ENCODE results near the gene RYR2. TPM values are rescaled to one million over a fixed set of nuclear protein-coding genes. Genes with fewer than 3 reads are reported as not detected.
"Not testable (repeated sequence)": the region's sequence is repeated elsewhere in the genome, so short reads cannot be mapped to it uniquely, and the experiment has no call there.

Gene RYR2
- total RNA-seq, 2 experiments from 2014 or later: 0.08 to 0.13 TPM

DNA sequence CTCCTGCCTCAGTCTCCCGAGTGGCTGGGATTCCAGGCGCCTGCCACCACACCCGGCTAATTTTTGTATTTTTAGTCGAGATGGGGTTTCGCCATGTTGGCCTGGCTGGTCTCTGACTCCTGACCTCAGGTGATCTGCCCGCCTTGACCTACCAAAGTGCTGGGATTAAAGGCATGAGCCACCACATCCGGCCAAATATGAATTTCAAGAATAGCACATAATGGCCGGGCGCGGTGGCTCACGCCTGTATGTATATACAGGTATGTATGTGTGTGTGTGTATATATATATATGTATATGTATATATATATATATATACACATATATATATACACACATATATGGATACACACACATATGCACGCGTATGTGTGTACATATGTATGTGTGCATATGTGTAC is 753.6 kb downstream of the RYR2 start:
- ChIA-PET CTCF (no interaction called here), POLR2A (no interaction called here)

DNA sequence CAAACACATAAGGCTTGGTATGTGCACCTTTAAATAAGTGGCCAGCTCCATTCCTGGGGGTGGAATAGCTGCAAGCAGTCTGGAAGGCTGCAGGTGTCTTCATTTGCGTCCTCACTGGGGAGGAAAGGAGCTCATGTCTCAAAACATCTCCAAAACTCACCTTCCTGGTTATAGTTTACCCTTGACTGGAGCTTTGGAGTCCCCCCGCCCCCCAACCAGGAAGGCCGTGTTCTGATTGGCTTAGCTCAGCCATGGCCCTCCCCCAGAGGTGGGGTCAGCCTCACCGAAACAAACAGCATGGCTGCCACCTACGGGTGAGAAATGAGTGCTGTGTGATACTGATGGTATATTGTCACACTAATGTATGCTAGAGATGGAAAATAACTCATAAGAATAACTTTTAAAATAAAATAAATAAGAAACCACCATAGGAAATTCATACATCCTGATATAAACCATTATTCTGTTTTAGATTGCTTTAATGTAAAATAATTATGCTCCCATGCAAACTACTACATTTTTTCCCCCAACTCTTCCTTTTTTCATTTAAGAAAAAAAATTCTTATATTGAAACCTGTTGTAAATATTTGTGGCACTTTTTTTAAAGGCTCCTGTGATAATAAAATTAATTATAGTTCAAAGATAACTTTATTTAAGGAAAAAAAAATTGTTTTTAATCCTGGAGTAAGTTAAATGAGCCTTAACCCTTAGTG is 757.9 kb downstream of the RYR2 start:
- ChIA-PET POLR2A (no interaction called here), CTCF (no interaction called here)

DNA sequence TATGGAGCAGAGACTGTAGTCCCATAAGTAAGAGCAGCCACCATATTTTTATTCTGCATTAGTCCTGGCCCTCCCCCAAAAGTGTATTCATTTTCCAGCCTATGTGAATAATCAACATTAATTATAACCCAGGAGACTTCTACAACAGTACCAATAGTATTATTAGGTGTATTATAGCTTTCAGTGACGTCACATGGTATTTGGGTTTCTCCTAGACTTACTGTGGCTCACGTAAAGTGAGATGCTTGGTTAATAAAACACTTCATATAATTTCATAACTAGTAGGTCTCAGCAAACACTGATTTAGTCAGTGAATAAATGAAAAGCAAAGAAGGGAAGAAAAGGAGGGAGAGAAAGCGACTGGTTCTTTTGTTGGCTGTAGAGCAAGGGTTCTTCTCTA is 762.5 kb downstream of the RYR2 start:
- ChIA-PET CTCF (no interaction called here), POLR2A (no interaction called here)

DNA sequence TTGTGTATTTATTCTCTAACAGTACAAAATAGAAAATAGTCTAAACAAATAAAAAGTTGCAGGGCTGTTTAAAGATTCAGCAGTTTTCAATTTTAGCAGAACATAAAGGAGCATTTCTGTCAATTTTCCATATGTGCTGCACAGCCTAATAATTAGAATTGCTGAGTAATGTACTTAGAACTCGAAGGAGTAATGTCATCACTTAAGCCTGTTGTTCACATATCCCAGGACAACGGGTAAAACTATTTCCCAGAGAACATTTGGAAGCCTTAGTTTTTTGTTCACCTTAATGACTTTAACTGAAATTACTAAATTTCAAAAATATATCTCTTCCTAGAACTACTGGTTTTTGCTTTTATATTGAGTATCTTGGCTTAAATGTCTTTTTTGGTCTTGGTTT is 767.1 kb downstream of the RYR2 start:
- POLR2A ChIA-PET: no interaction called here
- CTCF ChIA-PET: no interaction called here

DNA sequence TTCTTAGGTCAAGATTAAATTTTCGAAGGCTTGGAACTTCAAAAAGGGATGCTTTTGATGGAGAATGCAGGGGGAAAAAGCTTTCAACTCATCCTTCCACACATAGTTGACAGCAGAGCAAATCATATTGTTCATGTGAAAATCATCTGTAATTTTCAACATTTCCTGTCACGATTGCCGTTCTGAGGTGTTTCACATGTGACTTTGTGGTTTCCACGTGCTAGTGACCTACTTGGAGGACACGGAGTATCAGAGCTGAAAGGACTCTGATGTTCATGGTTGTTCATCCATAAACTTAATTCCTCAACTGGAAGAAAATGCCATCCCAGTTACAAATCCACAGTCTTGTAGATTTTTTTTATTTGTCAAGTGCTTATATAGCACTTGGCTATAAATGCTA is 769.6 kb downstream of the RYR2 start:
- POLR2A ChIA-PET: no interaction called here

DNA sequence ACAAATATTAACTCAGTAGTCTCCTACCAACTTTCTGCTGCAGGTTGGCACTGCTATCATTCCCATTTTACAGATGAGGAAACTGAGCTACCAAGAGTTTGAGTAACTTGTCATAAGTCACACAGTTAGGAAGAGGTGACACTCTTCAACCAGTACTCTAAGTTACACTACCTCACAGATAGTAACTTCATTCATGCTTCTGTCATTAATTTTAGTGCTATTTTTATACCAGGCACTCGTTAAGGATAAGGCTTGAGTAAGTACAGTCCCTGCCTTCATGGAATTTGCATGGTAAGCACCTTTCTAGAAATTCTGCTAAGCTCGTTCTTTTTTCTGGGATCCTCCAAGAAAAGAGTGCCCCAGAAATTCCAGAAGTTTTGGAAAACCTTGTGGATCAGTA is 770.1 kb downstream of the RYR2 start:
- ChIA-PET CTCF (no interaction called here), POLR2A (no interaction called here)

More for the DNA sequence above, 769.6 kb downstream of the RYR2 start:
- CTCF ChIA-PET: no interaction called here

DNA sequence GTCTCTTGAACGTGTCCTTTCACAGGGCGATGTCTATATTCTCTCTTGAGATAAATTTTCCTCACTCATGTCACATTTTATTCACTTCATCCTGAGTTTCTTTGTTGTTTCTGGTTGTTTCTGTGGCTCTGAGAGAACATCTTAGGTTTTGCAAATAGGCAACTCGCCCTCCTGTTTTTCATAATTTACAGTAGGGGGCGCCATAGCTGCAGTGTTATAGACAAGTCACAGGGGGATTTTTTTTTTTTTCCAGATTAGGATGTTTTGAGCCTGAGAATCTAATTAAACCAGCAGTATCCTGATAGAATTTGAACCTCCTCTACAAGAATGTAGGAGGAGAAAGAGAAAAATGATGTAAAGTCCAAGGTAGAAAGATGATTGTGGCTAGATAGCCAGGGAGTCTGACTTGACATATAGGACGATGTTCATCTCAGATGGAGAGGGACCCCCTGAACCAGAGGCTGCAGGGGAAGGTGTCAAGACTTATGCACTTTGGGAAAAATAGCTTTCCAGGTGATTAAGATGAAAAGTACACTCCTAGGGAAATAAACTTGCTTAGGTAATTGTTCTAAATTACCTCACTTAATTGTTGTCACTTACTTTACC is 772.4 kb downstream of the RYR2 start:
- CTCF ChIA-PET: no interaction called here
- POLR2A ChIA-PET: no interaction called here

DNA sequence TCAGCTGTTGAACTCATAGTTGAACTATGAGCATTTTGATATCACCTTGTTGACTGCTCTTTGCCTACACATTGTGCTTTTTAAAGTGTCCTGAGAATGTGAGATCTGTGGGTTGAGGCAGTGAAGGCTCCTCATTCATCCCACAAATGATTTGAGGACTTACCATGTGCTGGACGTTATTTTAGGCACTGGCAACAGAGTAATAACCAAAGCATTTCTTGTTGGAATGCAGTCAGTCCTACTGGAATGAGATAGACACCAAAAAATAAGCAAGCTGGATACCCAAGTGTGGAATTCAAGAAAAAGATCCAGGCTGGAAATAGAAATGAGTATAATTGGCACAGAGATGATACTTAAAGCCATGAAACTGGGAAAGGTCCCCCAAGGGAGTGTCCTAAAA is 775.3 kb downstream of the RYR2 start:
- ChIA-PET CTCF (no interaction called here), POLR2A (no interaction called here)

DNA sequence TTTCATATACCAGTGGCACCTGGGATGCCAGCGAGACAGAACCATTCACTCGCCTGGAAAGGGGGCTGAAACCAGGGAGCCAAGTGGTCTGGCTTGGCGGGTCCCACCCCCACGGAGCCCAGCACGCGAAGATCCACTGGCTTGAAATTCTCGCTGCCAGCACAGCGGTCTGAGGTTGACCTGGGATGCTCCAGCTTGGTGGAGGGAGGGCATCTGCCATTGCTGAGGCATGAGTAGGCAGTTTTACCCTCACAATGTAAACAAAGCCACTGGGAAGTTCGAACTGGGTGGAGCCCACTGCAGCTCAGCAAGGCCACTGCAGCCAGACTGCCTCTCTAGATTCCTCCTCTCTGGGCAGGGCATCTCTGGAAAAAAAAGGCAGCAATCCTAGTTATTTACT is 778.6 kb downstream of the RYR2 start:
- CTCF ChIA-PET, POLR2A ChIA-PET: not testable (repeated sequence)

DNA sequence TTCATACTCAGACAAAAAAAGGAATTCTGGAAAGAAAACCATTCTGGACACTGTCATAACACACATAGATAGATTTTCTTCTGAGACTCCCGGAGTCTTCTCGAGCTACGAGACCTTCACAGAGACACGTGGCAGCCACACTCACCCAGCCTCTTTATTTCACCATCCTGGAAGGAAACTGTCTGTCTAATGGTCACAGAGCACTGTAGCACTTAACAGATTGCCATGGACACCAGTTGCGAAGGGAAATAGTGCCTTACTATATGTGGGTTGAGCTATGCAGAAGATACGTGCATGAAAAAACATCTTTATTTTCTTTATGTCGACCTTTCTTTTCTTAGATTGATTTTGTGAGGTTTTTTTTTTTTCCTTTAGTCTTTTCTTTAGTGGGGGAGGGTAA is 790.9 kb downstream of the RYR2 start:
- CTCF ChIA-PET: no interaction called here
- POLR2A ChIA-PET: no interaction called here

DNA sequence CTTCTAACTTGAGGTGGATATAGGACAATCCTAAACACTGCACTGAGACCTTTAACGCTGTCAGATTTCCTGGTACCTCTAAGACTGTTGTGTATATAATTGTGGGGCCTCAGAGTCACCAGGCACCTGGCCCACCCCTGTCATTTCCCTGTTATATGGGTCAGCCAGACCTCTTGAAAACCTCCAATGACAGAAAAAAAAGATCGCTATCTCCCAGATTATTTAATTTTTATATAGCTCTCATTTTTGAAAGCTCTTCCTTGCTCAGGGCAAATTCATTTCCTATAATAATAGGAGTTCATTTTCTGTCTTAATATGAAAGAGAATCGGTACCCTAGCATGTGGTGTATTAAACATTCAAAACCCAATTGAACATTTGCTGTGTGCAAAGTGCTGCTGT is 792.1 kb downstream of the RYR2 start:
- CTCF ChIA-PET: no interaction called here
- POLR2A ChIA-PET: no interaction called here

DNA sequence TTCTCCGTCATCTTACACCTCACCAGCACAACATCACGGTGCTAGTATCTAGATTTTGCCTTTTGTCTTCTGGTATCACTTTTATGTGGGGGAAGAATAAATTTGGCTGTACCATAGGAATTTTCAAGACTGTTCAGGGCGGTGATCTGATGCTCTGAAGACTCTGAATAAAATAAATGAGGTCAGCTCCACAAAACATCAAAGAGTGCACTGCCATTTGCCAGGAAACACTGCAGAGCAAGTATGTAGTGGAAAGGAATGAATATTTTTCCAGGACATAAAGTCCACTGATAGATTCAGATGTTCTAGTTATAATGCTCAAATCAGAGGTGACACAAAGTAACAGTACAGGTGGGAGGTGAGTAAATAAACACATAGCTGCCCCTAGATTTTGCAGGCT is 792.5 kb downstream of the RYR2 start:
- POLR2A ChIA-PET: no interaction called here
- CTCF ChIA-PET: no interaction called here

DNA sequence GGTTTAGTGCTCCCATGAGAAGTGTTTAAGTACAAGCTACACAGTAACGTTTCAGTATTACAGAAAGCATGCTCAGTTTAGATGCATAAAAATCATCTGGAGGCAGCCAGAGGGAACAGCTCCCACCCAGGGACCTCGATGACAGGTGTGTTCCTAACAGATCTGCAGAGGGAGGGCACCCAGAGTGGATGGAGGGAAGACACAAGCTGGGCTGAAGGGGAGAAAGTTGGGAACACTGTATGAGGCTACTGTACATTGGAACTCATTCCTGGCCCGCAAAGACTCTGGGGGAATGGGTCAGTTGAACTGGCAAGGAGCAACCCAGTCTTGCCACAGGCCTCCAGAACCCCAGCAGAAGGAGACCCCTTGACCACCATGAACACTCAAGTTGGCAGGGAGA is 796.3 kb downstream of the RYR2 start:
- POLR2A ChIA-PET: no interaction called here
- CTCF ChIA-PET: no interaction called here

DNA sequence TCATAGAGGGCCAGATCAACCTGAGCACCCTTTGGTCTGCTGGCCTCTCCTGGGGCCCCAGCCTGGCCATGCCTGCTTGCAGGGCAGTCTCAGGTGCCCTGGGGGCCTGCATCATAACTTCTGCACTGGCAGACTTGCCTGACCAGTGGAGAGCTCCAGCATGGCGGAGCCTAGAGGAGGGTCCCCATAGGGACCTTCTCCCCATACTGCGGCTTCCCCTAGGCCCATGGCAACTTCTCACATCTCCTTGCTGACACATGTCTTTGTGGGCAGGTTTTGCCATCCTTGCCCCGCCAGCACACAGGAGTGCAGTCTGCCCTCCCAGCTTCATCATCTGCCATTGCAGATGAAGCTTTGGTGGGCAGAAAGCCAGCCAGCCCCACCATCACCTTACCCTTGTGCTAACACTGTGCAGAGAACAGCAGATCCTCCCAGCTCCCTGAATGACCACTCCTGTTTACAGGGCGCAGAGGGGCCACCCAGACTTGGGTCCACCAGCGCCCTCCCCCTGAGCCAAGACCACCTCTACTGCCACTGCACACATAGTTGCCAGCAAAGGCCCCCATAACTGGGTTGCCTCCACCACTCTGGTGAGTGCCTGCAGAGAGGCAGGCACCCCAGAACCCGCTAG is 797.0 kb downstream of the RYR2 start:
- ChIA-PET CTCF (no interaction called here), POLR2A (no interaction called here)

DNA sequence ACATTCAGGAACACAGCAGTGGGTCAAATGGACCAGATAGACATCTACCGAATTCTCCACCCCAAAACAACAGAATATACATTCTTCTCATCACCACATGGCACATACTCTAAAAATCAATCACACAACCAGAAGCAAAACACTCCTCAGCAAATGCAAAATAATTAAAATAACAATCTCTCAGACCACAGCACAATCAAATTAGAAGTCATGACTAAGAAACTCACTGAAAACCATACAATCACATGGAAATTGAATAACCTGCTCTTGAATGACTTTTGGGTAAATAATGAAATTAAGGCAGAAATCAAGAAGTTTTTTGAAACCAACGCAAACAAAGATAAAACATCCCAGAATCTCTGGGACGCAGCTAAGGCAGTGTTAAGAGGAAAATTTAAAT is 799.5 kb downstream of the RYR2 start:
- ChIA-PET POLR2A (no interaction called here), CTCF (no interaction called here)

DNA sequence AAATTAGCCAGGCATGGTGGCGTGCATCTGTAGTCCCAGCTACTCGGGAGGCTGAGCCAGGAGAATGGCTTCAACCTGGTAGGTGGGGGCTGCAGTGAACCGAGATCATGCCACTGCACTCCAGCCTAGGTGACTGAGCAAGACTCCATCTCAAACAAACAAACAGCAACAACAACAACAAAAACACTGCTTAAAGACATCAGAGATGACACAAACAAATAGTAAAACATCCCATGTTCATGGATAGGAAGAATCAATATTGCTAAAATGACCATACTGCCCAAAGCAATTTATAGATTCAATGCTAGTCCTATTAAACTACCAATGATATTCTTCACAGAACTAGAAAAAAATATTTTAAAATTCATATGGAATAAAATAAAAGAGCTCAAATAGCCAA is 801.5 kb downstream of the RYR2 start:
- CTCF ChIA-PET: interaction anchor here (0.7 kb wide), 1 partner anchor 255 kb away, joined by 3 read pairs; no protein-coding TSS in a partner anchor
- POLR2A ChIA-PET: not testable (repeated sequence)

DNA sequence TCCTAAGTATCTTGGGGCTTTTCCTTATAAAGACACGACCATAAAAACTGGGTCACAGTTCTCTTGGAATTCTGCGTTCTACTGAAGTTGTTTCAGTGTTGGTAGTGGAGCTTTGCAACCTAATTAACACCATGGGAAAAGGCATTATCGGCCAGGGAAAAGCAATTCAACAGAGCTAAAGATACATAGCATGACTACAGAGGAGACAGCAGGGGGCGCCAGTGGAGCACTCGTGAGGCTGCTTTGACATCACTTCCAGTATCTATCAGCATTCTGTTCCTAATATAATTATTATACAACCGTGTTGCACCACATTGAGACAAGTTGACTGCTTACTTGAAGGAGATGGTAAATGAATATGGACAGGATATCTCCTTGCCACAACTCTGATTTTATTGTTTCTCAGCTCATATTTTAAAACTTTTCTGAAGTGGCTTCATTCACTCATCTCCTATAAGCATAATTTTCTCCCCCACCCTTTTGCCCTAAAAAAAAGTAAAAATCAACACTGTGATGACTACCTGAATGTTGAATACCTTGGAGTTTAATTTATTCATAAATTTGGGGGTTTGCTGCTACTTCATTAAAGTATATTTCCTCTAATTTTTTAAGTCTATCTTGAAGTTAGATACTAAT is 809.3 kb downstream of the RYR2 start:
- POLR2A ChIA-PET: no interaction called here

DNA sequence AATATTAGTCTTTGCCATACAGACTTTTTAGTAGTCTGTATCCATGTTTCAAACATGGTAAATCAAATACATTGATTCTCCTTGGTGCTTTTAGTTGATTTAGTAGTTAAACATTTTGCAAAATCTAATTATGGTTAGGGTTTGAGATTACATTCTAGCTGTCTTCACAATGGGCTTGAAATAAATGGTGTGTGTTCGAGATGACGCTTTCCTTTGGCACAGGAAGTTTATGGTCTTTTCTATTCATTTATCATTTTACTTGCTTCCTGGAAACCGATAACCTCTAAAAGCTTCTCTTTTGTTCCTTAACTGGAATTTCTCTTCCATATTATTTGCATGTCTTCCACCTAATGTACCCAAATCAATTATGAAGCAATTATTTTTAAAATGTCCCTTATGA is 810.4 kb downstream of the RYR2 start:
- CTCF ChIA-PET: interaction anchor here (1.4 kb wide), 1 partner anchor 12 kb away, joined by 3 read pairs; no protein-coding TSS in a partner anchor

More for the DNA sequence above, 809.3 kb downstream of the RYR2 start:
- CTCF ChIA-PET: interaction anchor here (1.4 kb wide), 1 partner anchor 13 kb away, joined by 3 read pairs; no protein-coding TSS in a partner anchor

DNA sequence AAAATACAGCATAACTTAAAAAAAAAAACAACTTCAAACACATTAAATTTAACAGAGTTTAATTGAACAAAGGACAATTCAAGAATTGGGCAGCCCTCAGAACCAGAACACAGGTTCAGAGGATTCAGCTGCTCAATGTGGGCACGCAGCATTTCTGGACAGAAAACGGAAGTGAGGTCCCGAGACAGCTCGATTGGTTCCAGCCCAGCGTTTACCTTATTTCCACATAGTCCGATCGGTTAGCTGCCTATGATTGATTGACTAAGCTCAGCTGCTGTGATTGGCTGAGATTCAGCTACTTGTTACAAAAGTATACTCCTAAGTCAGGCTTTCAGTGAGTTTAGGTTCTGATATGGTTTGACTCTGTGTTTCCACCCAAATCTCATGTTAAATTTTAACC is 815.5 kb downstream of the RYR2 start:
- POLR2A ChIA-PET: no interaction called here
- CTCF ChIA-PET: no interaction called here

More for the DNA sequence above, 810.4 kb downstream of the RYR2 start:
- POLR2A ChIA-PET: no interaction called here

DNA sequence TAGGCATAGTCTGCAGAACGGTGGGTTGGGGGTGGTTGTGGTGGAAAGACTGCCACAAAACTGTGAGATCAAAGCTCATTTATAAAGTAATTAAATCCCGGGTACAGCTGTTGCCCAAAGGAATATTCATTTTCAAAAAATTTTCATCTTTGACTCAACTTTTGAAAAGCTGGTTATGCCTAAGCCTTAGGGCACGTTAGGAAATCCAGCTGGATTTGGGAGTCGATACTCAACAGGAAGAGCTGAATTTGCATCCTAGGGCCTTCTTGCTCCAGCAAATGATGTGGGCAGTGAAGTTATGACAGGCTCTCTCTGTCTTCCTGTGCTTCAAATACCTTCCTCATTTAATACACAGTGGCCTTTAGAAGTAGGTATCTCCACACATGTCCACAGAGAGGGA is 817.0 kb downstream of the RYR2 start:
- POLR2A ChIA-PET: no interaction called here
- CTCF ChIA-PET: no interaction called here

DNA sequence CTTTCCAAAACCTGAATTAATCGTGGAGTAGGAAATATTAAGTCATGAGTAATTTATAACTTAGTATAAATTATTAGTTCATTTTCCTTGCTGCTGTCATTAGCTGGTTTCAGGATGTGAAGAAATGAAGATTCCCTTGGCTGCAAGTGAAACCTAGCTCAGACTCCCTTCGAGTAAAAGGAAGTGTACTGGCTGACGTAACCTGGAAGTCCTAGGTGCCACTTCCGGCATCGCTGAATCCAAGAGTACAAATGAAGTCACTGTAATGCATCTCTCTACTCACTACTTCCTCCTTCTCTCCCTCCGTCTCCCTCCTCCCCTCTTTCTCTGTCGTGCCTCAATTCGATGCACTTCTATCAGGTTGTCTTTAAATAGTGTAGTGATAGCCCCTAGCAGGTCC is 820.0 kb downstream of the RYR2 start:
- CTCF ChIA-PET: no interaction called here
- POLR2A ChIA-PET: no interaction called here
